SJCRH30 (cell line): Measurements from ENCODE around the gene PHF8. TPM values are rescaled to one million over a fixed set of nuclear protein-coding genes. Genes with fewer than 3 reads are reported as not detected.

Experiments
- DNase-seq, 2 experiments: peaks; one replicate each; pipeline ENCODE4 v3.0.0-alpha.2; 2015 to 2020
- H3K27ac ChIP-seq: fragments of 250-450 bp; sonication (Bioruptor Pico); 2 replicates; pipeline ENCODE4 v1.5.1; 2020; ENCODE audit warnings: mild to moderate bottlenecking, moderate library complexity
- H3K27me3 ChIP-seq: fragments of 250-450 bp; sonication (Bioruptor Pico); 2 replicates; pipeline ENCODE4 v1.5.1; 2020; ENCODE audit warnings: mild to moderate bottlenecking, moderate library complexity
- H3K36me3 ChIP-seq: fragments of 250-450 bp; sonication (Bioruptor Pico); 2 replicates; pipeline ENCODE4 v1.5.1; 2020; ENCODE audit warnings: mild to moderate bottlenecking, moderate library complexity
- H3K4me1 ChIP-seq: fragments of 250-450 bp; sonication (Bioruptor Pico); 2 replicates; pipeline ENCODE4 v1.5.1; 2020; ENCODE audit warnings: mild to moderate bottlenecking, moderate library complexity
- H3K4me3 ChIP-seq: fragments of 250-450 bp; sonication (Bioruptor Pico); 2 replicates; pipeline ENCODE4 v1.5.1; 2020; ENCODE audit warnings: mild to moderate bottlenecking, moderate library complexity
- H3K9me3 ChIP-seq: fragments of 250-450 bp; sonication (Bioruptor Pico); replicated peaks from 2 replicates; pipeline ENCODE4 v1.5.1; 2020; ENCODE audit warnings: mild to moderate bottlenecking, moderate library complexity
- total RNA-seq: library from RNA; depleted of rRNA; stranded (reverse); fragments of >200 nt; shearing (Covaris generic); gene quantifications from 2 replicates; pipeline ENCODE4 v1.2.3, GENCODE V29; 2014; rRNA removed

Gene PHF8
- total RNA-seq, 1 experiment from 2014 or later = 30.5 TPM

DNA sequence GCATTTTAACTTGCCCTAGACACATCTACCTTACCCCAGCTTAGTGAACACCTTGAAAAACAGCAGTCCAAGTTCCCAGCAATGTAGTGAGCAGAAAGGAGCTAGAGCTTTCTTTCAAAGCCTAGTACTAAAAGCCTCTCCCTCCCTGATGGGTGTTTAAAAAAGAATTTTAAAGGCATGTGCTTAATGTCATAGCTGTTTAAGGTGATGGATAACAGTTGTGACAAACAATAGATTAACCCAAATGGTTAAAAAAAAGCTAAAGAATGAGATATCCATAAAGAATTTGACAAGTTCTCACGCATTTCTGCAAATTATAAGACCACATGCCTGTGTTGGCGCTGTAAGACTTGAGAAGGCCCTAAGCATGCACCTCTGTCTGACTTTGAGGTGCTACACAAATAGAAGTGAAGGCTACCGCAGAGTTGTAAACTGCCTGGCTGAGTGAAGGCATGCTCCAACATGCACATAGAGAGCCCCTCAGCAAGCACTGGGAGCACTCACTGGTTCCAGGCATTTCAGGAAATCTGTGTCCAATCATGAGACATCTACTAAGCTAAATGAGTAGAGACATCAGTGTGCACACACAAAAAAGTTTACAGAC is 94.0 kb downstream of the PHF8 start:
- Histone ChIP-seq H3K27me3 (no peaks in the 10 kb centered on the region), H3K4me3 (no peak overlapping the region), H3K36me3 (no peaks in the 10 kb centered on the region), H3K27ac (no peak overlapping the region), H3K4me1 (no peaks in the 10 kb centered on the region), H3K9me3 (no peaks in the 10 kb centered on the region)
- DNase-seq = no peak

DNA sequence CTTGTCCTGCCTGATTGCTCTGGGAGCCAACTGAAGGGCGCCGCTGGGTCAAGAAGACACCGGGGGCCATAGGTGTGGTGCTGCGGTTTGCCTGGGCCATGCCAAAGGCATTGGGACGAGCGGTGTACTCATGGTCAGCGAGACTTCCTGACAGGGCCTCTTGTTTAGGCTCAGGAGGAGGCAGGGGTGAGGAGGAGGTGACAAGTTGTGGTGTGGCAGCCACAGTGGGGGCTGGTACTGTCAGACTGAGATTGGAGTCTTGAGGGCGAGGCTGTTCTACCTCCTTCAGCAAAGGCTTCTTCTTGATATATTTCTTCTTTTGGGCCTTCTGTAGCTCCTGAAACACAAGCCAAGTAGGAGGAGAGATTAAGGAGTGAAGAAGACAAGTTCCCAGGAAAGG is 104.1 kb downstream of the PHF8 start:
- Histone ChIP-seq H3K4me1 (no peaks in the 10 kb centered on the region), H3K9me3 (no peaks in the 10 kb centered on the region), H3K27ac (no peak overlapping the region), H3K36me3 (no peaks in the 10 kb centered on the region), H3K4me3 (no peak overlapping the region), H3K27me3 (no peaks in the 10 kb centered on the region)
- DNase-seq = no peak

DNA sequence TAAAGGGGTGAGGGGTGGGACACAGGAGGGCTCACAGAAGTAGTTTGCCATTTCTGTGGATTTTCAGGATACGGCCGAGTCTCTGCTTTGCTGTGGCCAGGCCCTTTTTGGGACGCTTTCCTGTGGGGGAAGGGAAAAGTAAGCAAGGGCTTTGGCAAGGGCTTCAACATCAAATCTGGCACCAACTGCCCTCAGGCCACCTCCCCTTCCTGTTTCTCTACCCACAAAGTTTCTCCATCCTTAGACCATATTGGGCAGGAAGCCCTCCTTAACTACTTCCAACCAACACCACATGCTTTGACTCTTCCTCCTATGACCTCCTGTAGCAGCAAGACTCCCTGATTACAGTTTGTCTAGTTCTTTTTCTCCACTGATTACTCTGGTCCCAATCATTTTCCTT is 105.1 kb downstream of the PHF8 start:
- Histone ChIP-seq H3K9me3 (no peaks in the 10 kb centered on the region), H3K27me3 (no peaks in the 10 kb centered on the region), H3K4me3 (no peak overlapping the region), H3K27ac (no peak overlapping the region), H3K36me3 (no peaks in the 10 kb centered on the region), H3K4me1 (no peaks in the 10 kb centered on the region)
- DNase-seq = no peak

DNA sequence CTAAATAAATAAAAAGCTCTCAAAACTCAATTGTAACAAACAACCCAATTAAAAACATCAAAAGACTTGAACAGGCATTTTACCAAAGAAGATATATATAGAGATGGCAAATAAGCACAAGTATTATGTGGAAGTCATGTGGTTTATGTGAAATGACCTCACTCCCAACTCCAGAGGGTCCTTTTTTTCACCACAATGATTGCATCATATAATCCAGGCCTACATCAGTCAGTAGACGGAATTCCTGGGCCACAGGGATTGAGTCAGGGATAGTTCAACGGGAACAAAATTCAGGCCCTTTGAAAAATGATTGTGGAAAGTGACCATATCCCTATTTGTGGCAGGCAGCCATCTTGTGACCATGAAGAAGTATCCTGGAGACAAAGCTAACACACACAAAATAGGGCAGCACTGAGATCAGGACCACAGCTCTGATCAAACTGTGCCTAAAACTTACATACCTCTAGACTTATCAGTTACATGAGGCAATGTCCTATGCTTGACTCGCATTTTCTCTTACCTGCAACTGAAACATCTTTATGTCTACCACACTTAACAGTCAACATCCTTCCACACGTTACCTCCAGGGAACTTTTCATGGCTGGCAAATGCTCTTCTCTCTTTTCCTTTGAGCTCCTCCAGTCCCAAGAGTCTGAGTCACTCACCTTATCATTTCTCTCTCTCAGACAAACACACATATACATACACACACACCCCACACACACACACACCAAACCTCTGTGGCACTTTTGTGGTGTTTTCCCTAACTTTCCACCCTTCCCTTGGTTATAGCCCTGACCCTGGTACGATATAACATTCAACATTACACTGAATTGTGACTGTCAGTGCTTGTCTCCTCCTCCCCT is 113.5 kb downstream of the PHF8 start:
- no peaks in the 10 kb centered on the region for H3K36me3 ChIP-seq
- H3K4me3 ChIP-seq = no peak overlapping the region
- H3K27ac ChIP-seq = no peak overlapping the region
- no peaks in the 10 kb centered on the region for H3K4me1 ChIP-seq
- H3K27me3 ChIP-seq = no peaks in the 10 kb centered on the region
- H3K9me3 ChIP-seq = no peaks in the 10 kb centered on the region
- peak; percentile 3 to 22 for DNase-seq

DNA sequence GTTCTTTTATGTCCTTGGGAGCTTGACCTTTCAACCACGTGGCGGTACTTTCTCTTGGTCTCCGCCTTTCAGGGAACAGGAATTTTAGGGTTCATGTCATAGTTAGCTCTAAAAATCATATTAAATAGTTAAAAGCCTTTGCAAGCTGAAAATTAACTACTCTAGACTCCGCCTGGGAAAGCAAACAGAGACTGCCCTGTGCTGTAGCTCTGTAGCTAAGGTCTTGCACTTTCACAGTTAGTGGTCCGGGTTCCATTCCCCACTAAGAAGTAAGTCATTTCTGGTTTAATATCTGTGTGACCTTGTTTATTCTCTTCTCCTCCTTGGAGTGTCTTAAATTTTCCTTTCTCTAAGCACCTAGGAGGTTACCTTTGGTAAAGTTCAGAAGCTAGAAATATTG is 118.2 kb downstream of the PHF8 start:
- Histone ChIP-seq H3K27ac (no peak overlapping the region), H3K4me3 (no peak overlapping the region), H3K9me3 (no peaks in the 10 kb centered on the region), H3K27me3 (no peaks in the 10 kb centered on the region), H3K36me3 (no peaks in the 10 kb centered on the region), H3K4me1 (no peaks in the 10 kb centered on the region)
- DNase-seq = no peak

DNA sequence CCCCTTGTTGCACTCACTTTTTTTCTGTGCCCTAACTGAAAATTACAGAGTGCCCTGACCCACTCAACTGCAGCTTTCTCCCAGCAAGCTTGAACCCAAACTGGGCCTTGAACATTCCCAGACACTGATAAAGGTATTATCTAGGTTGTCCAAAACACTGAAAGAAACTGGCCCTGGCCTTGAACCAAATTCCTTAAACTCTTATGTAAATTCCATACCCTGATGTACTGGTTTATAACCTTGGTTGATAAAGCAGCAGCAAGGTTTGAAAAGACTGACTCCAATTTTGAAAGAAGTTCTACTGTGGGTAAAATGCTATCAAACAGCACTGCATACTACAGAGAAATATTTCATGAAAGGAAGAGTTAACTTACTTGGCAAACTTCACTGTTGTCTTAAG is 125.6 kb downstream of the PHF8 start:
- H3K4me1 ChIP-seq = no peaks in the 10 kb centered on the region
- H3K27me3 ChIP-seq = no peaks in the 10 kb centered on the region
- H3K27ac ChIP-seq = no peak overlapping the region
- H3K9me3 ChIP-seq = no peaks in the 10 kb centered on the region
- H3K36me3 ChIP-seq = no peaks in the 10 kb centered on the region
- H3K4me3 ChIP-seq = no peak overlapping the region
- DNase-seq = no peak

DNA sequence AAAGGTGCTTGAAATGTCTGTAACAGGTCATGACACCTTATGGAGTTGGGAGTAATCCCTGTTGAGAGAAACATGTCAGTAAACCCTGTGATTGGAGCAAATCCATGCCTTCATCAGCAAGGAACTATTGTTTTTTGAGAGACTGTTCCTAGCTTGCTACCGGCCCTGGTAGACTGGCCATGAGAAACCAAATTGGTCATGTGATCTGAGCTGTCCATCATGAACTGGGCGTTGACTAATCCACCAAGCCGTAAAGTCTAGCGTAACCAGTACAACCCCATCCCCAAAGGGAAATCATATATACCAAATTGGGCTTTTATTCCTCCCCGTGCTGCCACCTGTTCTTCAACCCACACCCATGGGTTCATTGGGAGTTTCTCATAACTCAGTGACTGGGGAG is 143.7 kb downstream of the PHF8 start:
- Histone ChIP-seq H3K36me3 (no peaks in the 10 kb centered on the region), H3K9me3 (no peaks in the 10 kb centered on the region), H3K4me3 (no peak overlapping the region), H3K27me3 (no peaks in the 10 kb centered on the region), H3K27ac (no peak overlapping the region), H3K4me1 (no peaks in the 10 kb centered on the region)
- DNase-seq = no peak

DNA sequence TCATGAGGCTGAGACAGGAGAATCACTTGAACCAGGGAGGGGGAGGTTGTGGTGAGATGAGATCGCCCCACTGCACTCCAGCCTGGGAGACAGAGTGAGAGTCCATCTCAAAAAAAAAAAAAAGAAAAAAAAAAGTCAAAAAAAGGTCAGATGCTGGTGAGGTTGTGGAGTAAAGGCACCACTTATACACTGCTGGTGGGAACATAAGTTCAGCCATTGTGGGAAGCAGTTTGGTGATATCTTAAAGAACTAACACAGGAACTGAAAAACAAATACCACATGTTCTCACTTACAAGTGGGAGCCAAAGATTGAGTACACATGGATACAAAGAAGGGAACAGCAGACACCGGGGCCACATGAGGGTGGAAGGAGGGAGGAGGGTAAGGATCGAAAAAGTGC is 149.0 kb downstream of the PHF8 start:
- H3K27me3 ChIP-seq = no peaks in the 10 kb centered on the region
- no peak overlapping the region for H3K27ac ChIP-seq
- H3K9me3 ChIP-seq = no peaks in the 10 kb centered on the region
- DNase-seq = no peak
- no peak overlapping the region for H3K4me3 ChIP-seq
- H3K4me1 ChIP-seq = no peaks in the 10 kb centered on the region
- no peaks in the 10 kb centered on the region for H3K36me3 ChIP-seq

Other genes starting within 250 kb of the PHF8 start
- gene FAM120C, start 138.8 kb upstream of the PHF8 start, total RNA-seq = 4.2 and 4.6 TPM in 2 replicates